OCI-LY1 (cell line): ENCODE data around the gene MEFV.
"Not testable (repeated sequence)": the region's sequence is repeated elsewhere in the genome, so short reads cannot be mapped to it uniquely, and the experiment has no call there.

Source experiments
- EZH2 ChIP-seq: fragments of 200-600 bp; sonication (generic), shearing (Covaris generic); IDR thresholded peaks from 2 replicates; pipeline ENCODE4 v1.8.0; 2017; ENCODE audit warnings: borderline replicate concordance, mixed run types, mild to moderate bottlenecking, antibody characterized with exemption, low read length, moderate library complexity, mixed read lengths
- TF ChIP-seq, protein P1 (sequence below): fragments of 200-600 bp; sonication (generic), shearing (Covaris generic); IDR thresholded peaks from 2 replicates; pipeline ENCODE4 v1.5.1; 2017; ENCODE audit warnings: mild to moderate bottlenecking, antibody characterized with exemption, low read length, moderate library complexity, mixed read lengths

DNA sequence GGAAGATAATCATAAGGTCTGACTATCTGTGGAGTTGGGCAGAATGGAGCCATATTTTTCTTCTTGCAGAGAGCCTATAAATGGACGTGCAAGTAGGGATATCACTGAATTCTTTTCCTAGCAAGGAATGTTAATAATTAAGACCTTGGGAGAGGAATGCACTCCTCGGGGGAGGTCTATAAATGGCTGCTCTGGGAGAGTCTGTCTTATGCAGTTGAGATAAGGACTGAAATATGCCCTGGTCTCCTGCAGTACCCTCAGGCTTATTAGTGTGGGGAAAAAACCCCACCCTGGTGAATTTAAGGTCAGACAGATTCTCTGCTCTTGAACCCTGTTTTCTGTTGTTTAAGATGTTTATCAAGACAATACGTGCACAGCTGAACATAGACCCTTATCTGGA lies 50.5 kb downstream of the MEFV start:
- TF ChIP-seq, protein P1, sequence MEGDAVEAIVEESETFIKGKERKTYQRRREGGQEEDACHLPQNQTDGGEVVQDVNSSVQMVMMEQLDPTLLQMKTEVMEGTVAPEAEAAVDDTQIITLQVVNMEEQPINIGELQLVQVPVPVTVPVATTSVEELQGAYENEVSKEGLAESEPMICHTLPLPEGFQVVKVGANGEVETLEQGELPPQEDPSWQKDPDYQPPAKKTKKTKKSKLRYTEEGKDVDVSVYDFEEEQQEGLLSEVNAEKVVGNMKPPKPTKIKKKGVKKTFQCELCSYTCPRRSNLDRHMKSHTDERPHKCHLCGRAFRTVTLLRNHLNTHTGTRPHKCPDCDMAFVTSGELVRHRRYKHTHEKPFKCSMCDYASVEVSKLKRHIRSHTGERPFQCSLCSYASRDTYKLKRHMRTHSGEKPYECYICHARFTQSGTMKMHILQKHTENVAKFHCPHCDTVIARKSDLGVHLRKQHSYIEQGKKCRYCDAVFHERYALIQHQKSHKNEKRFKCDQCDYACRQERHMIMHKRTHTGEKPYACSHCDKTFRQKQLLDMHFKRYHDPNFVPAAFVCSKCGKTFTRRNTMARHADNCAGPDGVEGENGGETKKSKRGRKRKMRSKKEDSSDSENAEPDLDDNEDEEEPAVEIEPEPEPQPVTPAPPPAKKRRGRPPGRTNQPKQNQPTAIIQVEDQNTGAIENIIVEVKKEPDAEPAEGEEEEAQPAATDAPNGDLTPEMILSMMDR = not testable (repeated sequence)
- TF ChIP-seq EZH2 = not testable (repeated sequence)
